Colonic mucosa (tissue), 4 donors: ENCODE data around the gene ACTR2. TPM values are rescaled to one million over a fixed set of nuclear protein-coding genes. Genes with fewer than 3 reads are reported as not detected.

ENCODE experiments used
- DNase-seq: peaks from one replicate; pipeline ENCODE4 v3.0.0-alpha.2; 2020
- H3K27ac ChIP-seq: fragments of 200-600 bp; one replicate; pipeline ENCODE4 v1.8.0; 2021
- H3K27me3 ChIP-seq: fragments of 200-600 bp; one replicate; pipeline ENCODE4 v1.8.0; 2021
- H3K36me3 ChIP-seq: fragments of 200-600 bp; one replicate; pipeline ENCODE4 v1.8.0; 2021
- H3K4me1 ChIP-seq: fragments of 200-600 bp; one replicate; pipeline ENCODE4 v1.8.0; 2021; ENCODE audit warnings: mild to moderate bottlenecking
- H3K4me3 ChIP-seq: fragments of 200-600 bp; one replicate; pipeline ENCODE4 v1.8.0; 2021
- H3K9ac ChIP-seq, 2 donors: one replicate each; pipeline ENCODE4 v1.7.0; 2013; ENCODE audit warnings: control low read depth in 2 of 2, low read depth in 2 of 2, low read length in 2 of 2
- H3K9me3 ChIP-seq: fragments of 200-600 bp; one replicate; pipeline ENCODE4 v1.8.0; 2021
- CTCF ChIP-seq: fragments of 200-600 bp; IDR thresholded peaks from one replicate; pipeline ENCODE4 v1.8.0; 2022; ENCODE audit warnings: antibody characterized with exemption, mild to moderate bottlenecking
- intact Hi-C: fragments of 100-400 bp; cut with DNase I; formaldehyde crosslinking; loops from one replicate; pipeline ENCODE4 v1.14.1; 2022
- total RNA-seq, 2 donors: library from RNA; stranded (reverse); fragmentation: NEBNext Ultra II Directional in 1 of 2; extraction: Animal tissue kit (Norgen Biotek cat#: 25700) in 1 of 2; gene quantifications; one replicate each; pipeline ENCODE4 v1.2.1, GENCODE V29; 2021
- donor health status: healthy.
- donor health status: DM: no; HTN: no; CAD: no.
- donor health status: DM: no; HTN: no; CAD: no.

The ACTR2 gene
- total RNA-seq, 2 donors from 2014 or later: 314 to 406 TPM

DNA sequence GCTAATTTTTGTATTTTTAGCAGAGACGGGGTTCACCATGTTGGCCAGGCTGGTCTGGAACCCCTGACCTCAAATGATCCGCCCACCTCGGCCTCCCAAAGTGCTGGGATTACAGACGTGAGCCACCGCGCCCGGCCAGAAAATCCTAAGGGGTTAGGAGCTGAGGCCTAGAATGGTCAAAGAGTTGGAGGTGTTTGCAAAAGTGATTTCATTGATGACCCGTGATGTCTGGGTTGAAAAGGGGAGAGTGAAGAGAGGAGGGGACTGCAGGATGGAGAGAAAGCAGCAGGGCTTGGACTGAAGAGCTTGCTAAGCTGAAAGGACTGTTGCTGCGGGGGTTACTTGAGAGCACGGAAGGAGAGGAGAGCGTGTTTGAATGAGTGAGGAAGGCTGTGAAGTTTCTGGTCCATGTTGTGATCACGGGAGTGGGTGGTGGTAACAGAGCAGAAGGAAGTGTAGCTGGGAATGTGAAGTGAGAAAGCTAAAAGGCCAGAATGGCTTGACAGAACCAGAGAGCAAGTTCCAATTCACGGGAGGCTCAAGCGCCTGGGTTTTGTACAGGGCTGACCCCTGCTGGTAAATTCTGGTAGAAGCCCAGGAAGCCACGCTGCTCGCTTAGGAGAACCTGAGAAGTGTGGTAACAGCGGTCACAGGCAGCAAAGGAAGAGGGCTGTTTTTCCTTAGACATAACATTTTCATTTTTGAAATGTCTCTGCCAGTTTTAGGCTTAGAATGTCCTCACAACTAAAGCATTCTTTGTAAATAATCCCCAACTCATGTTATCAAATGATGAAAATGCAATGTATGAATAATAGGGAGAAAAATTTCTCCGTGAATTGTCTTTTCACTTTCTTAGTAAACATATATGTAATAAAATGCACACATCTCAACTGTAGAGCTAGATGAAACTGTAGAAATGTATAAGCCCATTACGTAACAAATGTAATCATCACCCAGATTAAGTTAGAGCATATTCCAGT is 40.5 kb upstream of the ACTR2 start:
- DNase-seq: peak; percentile 93

GRCh38 chr2:65193446-65193845 is 34.2 kb upstream of the ACTR2 start:
- Histone ChIP-seq H3K9ac (no peak overlapping the region), H3K9me3 (no peaks in the 10 kb centered on the region), H3K36me3 (no peaks in the 10 kb centered on the region), H3K27ac (no peak overlapping the region), H3K4me1 (no peaks in the 10 kb centered on the region), H3K4me3 (no peak overlapping the region), H3K27me3 (no peaks in the 10 kb centered on the region)
- no peak for TF ChIP-seq CTCF
- DNase-seq: no peak
- intact Hi-C loops: no loop called here

More for the DNA sequence above, 40.5 kb upstream of the ACTR2 start:
- no peak overlapping the region for H3K4me3 ChIP-seq
- no peaks in the 10 kb centered on the region for H3K9me3 ChIP-seq
- H3K27me3 ChIP-seq: no peaks in the 10 kb centered on the region
- H3K27ac ChIP-seq: peak overlapping the region; percentile 73
- peak; percentile 78 for TF ChIP-seq CTCF
- H3K9ac ChIP-seq: peak overlapping the region; percentile 26 to 56
- intact Hi-C loops: loop anchor here (5.0 kb wide), 1 partner anchor 125 kb away; no protein-coding TSS in a partner anchor
- no peaks in the 10 kb centered on the region for H3K36me3 ChIP-seq
- no peaks in the 10 kb centered on the region for H3K4me1 ChIP-seq

- no peak overlapping the region for H3K9ac ChIP-seq
- intact Hi-C loops: no loop called here
- H3K9me3 ChIP-seq: no peaks in the 10 kb centered on the region
- TF ChIP-seq CTCF: no peak
- H3K4me3 ChIP-seq: no peak overlapping the region
- H3K27me3 ChIP-seq: no peaks in the 10 kb centered on the region
- H3K36me3 ChIP-seq: no peaks in the 10 kb centered on the region
- DNase-seq: no peak
- no peaks in the 10 kb centered on the region for H3K4me1 ChIP-seq
- no peak overlapping the region for H3K27ac ChIP-seq
Observed at GRCh38 chr2:65198737-65199136, 28.9 kb upstream of the ACTR2 start.

GRCh38 chr2:65199166-65199565 is 28.5 kb upstream of the ACTR2 start:
- no peaks in the 10 kb centered on the region for H3K27me3 ChIP-seq
- H3K9me3 ChIP-seq: no peaks in the 10 kb centered on the region
- TF ChIP-seq CTCF: no peak
- H3K9ac ChIP-seq: no peak overlapping the region
- no peak overlapping the region for H3K27ac ChIP-seq
- intact Hi-C loops: no loop called here
- no peak overlapping the region for H3K4me3 ChIP-seq
- DNase-seq: no peak
- H3K36me3 ChIP-seq: no peaks in the 10 kb centered on the region
- H3K4me1 ChIP-seq: no peaks in the 10 kb centered on the region

- H3K9ac ChIP-seq: no peak overlapping the region
- no peak for DNase-seq
- H3K4me3 ChIP-seq: no peak overlapping the region
- H3K27ac ChIP-seq: no peak overlapping the region
- no peaks in the 10 kb centered on the region for H3K9me3 ChIP-seq
- no peak for TF ChIP-seq CTCF
- no peaks in the 10 kb centered on the region for H3K4me1 ChIP-seq
- intact Hi-C loops: no loop called here
- H3K36me3 ChIP-seq: no peaks in the 10 kb centered on the region
- no peaks in the 10 kb centered on the region for H3K27me3 ChIP-seq
Observed at GRCh38 chr2:65199891-65200290, 27.7 kb upstream of the ACTR2 start.
